GM21723 (cell line): ENCODE data around the gene EPYC.

ENCODE experiments used
- ATAC-seq: cut with Tn5 transposase; IDR thresholded peaks from one replicate; pipeline ENCODE4 v1.9.1; 2021; ENCODE audit warnings: mild to moderate bottlenecking, moderate library complexity; ENCODE audit not compliant: unreplicated experiment

Gene EPYC

DNA sequence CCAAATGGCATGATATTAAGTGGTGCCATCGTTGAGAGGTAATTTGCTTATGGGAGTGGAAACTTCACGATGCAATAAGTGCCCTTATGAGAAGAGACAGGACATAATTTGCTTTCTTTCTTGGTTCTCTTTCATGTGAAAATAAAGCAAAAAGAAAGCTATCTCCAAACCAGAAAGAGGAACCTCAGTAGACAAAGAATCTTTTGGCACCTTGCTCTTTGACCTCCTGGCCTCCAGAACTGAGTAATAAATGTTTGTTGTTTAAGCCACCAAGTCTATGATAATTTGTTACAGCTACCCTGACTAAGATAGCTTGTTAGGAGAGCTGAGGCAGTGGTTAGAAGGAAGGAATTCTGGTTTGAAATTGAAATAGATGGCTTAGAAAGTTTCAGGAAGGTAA, 89.4 kb downstream of the EPYC start:
- no peak for ATAC-seq
